Progenitor cell of endocrine pancreas (in vitro differentiated cells): Measurements from ENCODE around the gene PTPN13. TPM values are rescaled to one million over a fixed set of nuclear protein-coding genes. Genes with fewer than 3 reads are reported as not detected.

ENCODE experiments used
- DNase-seq: peaks from one replicate; pipeline ENCODE4 v3.0.0; 2021; ENCODE audit warnings: low spot score; ENCODE audit not compliant: unreplicated experiment
- H3K27ac Mint-ChIP-seq: 2 replicates; pipeline ENCODE4 v1.8.0; 2021; ENCODE audit warnings: mild to moderate bottlenecking, moderate library complexity, mixed read lengths
- H3K27me3 Mint-ChIP-seq: 2 replicates; pipeline ENCODE4 v1.8.0; 2021; ENCODE audit warnings: mixed read lengths
- H3K36me3 Mint-ChIP-seq: 2 replicates; pipeline ENCODE4 v1.8.0; 2022; ENCODE audit warnings: mixed read lengths; ENCODE audit not compliant: insufficient read depth
- H3K4me1 Mint-ChIP-seq: 2 replicates; pipeline ENCODE4 v1.8.0; 2021; ENCODE audit warnings: low read depth, mixed read lengths
- H3K4me3 Mint-ChIP-seq: 2 replicates; pipeline ENCODE4 v1.8.0; 2021; ENCODE audit warnings: low read depth, mild to moderate bottlenecking, moderate library complexity, mixed read lengths
- H3K9me3 Mint-ChIP-seq: 2 replicates; pipeline ENCODE4 v1.8.0; 2021; ENCODE audit warnings: low read depth, mixed read lengths
- total RNA-seq: library from RNA; stranded (reverse); gene quantifications from 2 replicates; pipeline ENCODE4 v1.2.1, GENCODE V29; 2021
- TF ChIP-seq, protein P1 (sequence below): fragments of 200-600 bp; sonication (generic); IDR thresholded peaks from one replicate; pipeline ENCODE4 v1.5.0; 2021; ENCODE audit warnings: antibody characterized with exemption, mild to moderate bottlenecking; ENCODE audit not compliant: unreplicated experiment

PTPN13 gene
- total RNA-seq, 1 donor from 2014 or later: 63.1 TPM

DNA sequence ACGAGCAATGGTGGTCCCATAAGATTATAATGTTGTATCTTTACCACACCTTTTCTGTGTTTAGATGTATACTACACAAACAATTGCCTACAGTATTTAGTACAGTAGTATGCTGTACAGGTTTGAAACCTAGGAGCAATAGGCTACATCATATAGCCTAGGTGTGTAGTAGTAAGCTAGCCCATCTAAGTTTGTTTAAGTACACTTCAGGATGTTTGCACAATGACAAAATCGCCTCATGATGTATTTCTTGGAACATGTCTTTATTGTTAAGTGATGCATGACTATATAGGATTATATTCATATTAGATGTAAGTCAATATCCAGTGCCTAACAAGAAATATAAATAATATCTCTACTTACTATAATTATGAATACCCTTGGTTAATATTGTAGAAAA lies 150.5 kb downstream of the PTPN13 start:
- H3K4me1 Mint-ChIP-seq: no peaks in the 10 kb centered on the region
- H3K9me3 Mint-ChIP-seq: peaks cover 8% of the 10 kb centered on the region
- H3K4me3 Mint-ChIP-seq: no peak overlapping the region
- no peaks in the 10 kb centered on the region for H3K27me3 Mint-ChIP-seq
- H3K27ac Mint-ChIP-seq: no peak overlapping the region
- TF ChIP-seq, protein P1, sequence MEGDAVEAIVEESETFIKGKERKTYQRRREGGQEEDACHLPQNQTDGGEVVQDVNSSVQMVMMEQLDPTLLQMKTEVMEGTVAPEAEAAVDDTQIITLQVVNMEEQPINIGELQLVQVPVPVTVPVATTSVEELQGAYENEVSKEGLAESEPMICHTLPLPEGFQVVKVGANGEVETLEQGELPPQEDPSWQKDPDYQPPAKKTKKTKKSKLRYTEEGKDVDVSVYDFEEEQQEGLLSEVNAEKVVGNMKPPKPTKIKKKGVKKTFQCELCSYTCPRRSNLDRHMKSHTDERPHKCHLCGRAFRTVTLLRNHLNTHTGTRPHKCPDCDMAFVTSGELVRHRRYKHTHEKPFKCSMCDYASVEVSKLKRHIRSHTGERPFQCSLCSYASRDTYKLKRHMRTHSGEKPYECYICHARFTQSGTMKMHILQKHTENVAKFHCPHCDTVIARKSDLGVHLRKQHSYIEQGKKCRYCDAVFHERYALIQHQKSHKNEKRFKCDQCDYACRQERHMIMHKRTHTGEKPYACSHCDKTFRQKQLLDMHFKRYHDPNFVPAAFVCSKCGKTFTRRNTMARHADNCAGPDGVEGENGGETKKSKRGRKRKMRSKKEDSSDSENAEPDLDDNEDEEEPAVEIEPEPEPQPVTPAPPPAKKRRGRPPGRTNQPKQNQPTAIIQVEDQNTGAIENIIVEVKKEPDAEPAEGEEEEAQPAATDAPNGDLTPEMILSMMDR: no peak
- DNase-seq: no peak
- peaks cover 29% of the 10 kb centered on the region for H3K36me3 Mint-ChIP-seq

DNA sequence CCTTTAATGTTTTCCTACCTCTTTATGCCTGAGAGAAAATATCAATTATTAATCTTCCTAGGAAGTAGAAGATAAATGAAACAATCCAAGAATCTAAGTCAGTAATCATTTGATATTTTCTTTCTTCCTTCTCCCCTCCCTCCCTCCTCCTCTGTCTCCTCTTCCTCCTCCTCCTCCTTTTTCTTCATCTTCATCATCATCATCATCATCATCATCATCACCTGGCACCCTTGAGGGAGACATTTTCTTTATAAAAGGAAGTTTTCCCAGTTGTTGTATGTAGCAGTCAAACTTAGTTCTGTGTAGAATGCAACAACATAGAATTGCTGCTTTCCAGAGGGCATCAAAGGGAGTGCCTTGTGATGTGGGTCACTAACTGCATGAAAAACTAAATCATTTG lies 155.0 kb downstream of the PTPN13 start:
- Mint-ChIP-seq H3K9me3 (no peaks in the 10 kb centered on the region), H3K36me3 (peaks cover 12% of the 10 kb centered on the region), H3K4me1 (no peaks in the 10 kb centered on the region), H3K27ac (no peak overlapping the region), H3K27me3 (no peaks in the 10 kb centered on the region), H3K4me3 (no peak overlapping the region)
- TF ChIP-seq, protein P1: no peak
- DNase-seq: no peak

DNA sequence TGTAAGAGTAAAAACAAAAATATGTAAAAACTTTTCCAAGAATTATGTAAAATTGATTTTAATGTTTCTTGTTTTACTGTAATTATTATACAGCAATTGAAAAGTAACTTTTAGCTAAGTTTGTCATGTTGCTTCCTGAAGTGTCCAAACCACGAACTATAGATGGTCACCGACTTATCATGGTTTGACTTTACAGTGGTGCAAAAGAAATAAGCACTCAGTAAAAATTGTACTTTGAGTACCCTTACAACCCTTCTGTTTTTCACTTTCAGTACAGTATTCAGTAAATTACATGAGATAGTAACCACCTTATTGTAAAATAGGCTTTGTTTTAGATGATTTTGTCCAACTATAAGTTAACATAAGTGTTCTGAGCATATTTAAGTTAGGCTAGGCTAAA lies 161.3 kb downstream of the PTPN13 start:
- Mint-ChIP-seq H3K4me3 (no peak overlapping the region), H3K9me3 (no peaks in the 10 kb centered on the region), H3K27me3 (no peaks in the 10 kb centered on the region), H3K27ac (no peak overlapping the region), H3K36me3 (peaks cover 16% of the 10 kb centered on the region), H3K4me1 (no peaks in the 10 kb centered on the region)
- DNase-seq: no peak
- TF ChIP-seq, protein P1: no peak

DNA sequence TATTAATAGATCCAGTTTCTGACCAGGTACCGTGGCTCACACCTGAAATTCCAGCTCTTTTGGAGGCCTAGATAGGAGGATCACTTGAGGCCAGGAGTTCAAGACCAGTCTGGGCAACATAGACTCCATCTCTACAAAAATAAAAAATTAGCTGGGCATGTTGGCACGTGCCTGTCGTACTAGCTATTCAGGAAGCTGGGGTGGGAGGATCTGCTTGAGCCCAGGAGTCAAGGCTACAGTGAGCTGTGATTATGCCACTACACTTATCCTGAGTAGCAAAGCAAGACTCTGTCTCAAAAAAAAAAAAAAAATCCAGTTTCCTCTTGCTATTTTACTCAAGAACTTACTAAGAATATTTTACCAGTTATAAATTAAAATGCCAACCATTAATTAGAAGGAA lies 163.4 kb downstream of the PTPN13 start:
- no peak overlapping the region for H3K27ac Mint-ChIP-seq
- TF ChIP-seq, protein P1: no peak
- H3K36me3 Mint-ChIP-seq: peaks cover 22% of the 10 kb centered on the region

DNA sequence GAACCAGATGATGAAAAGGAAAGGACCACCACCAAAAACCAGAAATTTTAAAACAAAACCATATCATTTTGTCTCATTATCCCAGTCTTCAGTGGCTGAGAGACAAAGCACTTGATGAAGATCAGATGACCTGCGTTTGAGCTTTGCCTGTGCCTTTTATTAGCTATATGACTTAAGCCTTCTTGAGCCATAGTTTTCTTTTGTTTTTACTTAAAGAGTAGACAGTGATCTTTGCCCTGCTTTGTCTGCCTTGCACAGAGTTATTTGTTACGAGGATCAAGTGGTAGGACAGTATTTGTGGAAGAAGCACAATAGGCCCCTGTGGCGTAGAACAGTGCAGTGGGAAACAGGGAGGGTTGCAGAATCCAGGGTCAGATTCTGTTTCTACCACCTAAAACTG lies 165.2 kb downstream of the PTPN13 start:
- no peaks in the 10 kb centered on the region for H3K9me3 Mint-ChIP-seq
- DNase-seq: no peak
- H3K27ac Mint-ChIP-seq: no peak overlapping the region
- no peaks in the 10 kb centered on the region for H3K4me1 Mint-ChIP-seq
- H3K27me3 Mint-ChIP-seq: no peaks in the 10 kb centered on the region
- no peak overlapping the region for H3K4me3 Mint-ChIP-seq
- TF ChIP-seq, protein P1: no peak
- H3K36me3 Mint-ChIP-seq: peaks cover 24% of the 10 kb centered on the region

More for the DNA sequence above, 163.4 kb downstream of the PTPN13 start:
- no peak overlapping the region for H3K4me3 Mint-ChIP-seq
- H3K9me3 Mint-ChIP-seq: no peaks in the 10 kb centered on the region
- H3K27me3 Mint-ChIP-seq: no peaks in the 10 kb centered on the region
- DNase-seq: no peak
- H3K4me1 Mint-ChIP-seq: no peaks in the 10 kb centered on the region
